Neuronal stem cell (in vitro differentiated cells): ENCODE measurements around the gene AP1B1.

Experiments
- DNase-seq: peaks from one replicate; pipeline ENCODE4 v3.0.0-alpha.2; 2013; ENCODE audit warnings: low spot score
- H2AFZ ChIP-seq: one replicate; pipeline ENCODE4 v1.6.1; 2013; ENCODE audit warnings: mild to moderate bottlenecking, low read length, inconsistent platforms
- H2AK5ac ChIP-seq: 2 replicates; pipeline ENCODE4 v1.6.1; 2013; ENCODE audit warnings: low read depth, mild to moderate bottlenecking, inconsistent platforms, low read length, moderate library complexity, mixed read lengths
- H2BK120ac ChIP-seq: 2 replicates; pipeline ENCODE4 v1.6.1; 2013; ENCODE audit warnings: low read depth, mild to moderate bottlenecking, inconsistent platforms, low read length, moderate library complexity, mixed read lengths
- H2BK12ac ChIP-seq: one replicate; pipeline ENCODE4 v1.6.1; 2013; ENCODE audit warnings: low read length, inconsistent platforms
- H2BK15ac ChIP-seq: 2 replicates; pipeline ENCODE4 v1.6.1; 2013; ENCODE audit warnings: mild to moderate bottlenecking, low read length, inconsistent platforms, mixed read lengths
- H2BK5ac ChIP-seq: one replicate; pipeline ENCODE4 v1.6.1; 2013; ENCODE audit warnings: inconsistent platforms, mild to moderate bottlenecking, low read length, moderate library complexity
- H3K14ac ChIP-seq: one replicate; pipeline ENCODE4 v1.6.1; 2013; ENCODE audit warnings: low read length, inconsistent platforms
- H3K18ac ChIP-seq: 2 replicates; pipeline ENCODE4 v1.6.1; 2013; ENCODE audit warnings: low read length, inconsistent platforms
- H3K23ac ChIP-seq: 2 replicates; pipeline ENCODE4 v1.6.1; 2013; ENCODE audit warnings: low read depth, mild to moderate bottlenecking, mixed read lengths, low read length, inconsistent platforms; ENCODE audit not compliant: poor library complexity
- H3K27ac ChIP-seq: replicated peaks from 3 replicates; pipeline ENCODE4 v1.5.1; 2013; ENCODE audit warnings: low read length, inconsistent platforms
- H3K27me3 ChIP-seq, 3 experiments: 2 replicates each; pipeline ENCODE4 v1.6.1; 2013; ENCODE audit warnings: low read length in 3 of 3, mild to moderate bottlenecking in 2 of 3, inconsistent platforms in 1 of 3, low read depth in 1 of 3, mixed read lengths in 1 of 3, moderate library complexity in 1 of 3; ENCODE audit not compliant: control insufficient read depth in 3 of 3, insufficient read depth in 3 of 3
- H3K36me3 ChIP-seq, 2 donors: replicated peaks in 1 of 2; 2 replicates each; pipeline ENCODE4 v1.6.1; 2013; ENCODE audit warnings: low read length in 2 of 2; ENCODE audit not compliant: control insufficient read depth in 2 of 2, insufficient read depth in 2 of 2
- H3K4ac ChIP-seq: 2 replicates; pipeline ENCODE4 v1.6.1; 2013; ENCODE audit warnings: inconsistent platforms, mild to moderate bottlenecking, low read length, moderate library complexity
- H3K4me1 ChIP-seq, 2 donors: 1 replicate in 1 of 2; 2 replicates in 1 of 2; pipeline ENCODE4 v1.6.1; 2013; ENCODE audit warnings: low read length in 2 of 2, low read depth in 1 of 2; ENCODE audit not compliant: control insufficient read depth in 2 of 2, insufficient read depth in 1 of 2
- H3K4me2 ChIP-seq: one replicate; pipeline ENCODE4 v1.6.1; 2013; ENCODE audit warnings: mild to moderate bottlenecking, low read length, inconsistent platforms; ENCODE audit not compliant: insufficient read depth, poor library complexity, severe bottlenecking
- H3K4me3 ChIP-seq, 2 donors: 2 replicates each; pipeline ENCODE4 v1.5.1; 2013; ENCODE audit warnings: low read length in 2 of 2, mild to moderate bottlenecking in 2 of 2, inconsistent platforms in 1 of 2, moderate library complexity in 1 of 2
- H3K79me1 ChIP-seq: one replicate; pipeline ENCODE4 v1.6.1; 2013; ENCODE audit warnings: low read depth, mild to moderate bottlenecking, inconsistent platforms, low read length, moderate library complexity
- H3K9ac ChIP-seq: one replicate; pipeline ENCODE4 v1.6.1; 2013; ENCODE audit warnings: mild to moderate bottlenecking, low read depth, low read length, inconsistent platforms; ENCODE audit not compliant: poor library complexity
- H3K9me3 ChIP-seq, 2 donors: replicated peaks in 1 of 2; 2 replicates each; pipeline versions ENCODE3 to v1.6.1; 2013; ENCODE audit warnings: low read length in 2 of 2, mild to moderate bottlenecking in 2 of 2, inconsistent platforms in 1 of 2, low read depth in 1 of 2, mixed read lengths in 1 of 2, moderate library complexity in 1 of 2; ENCODE audit not compliant: control insufficient read depth in 2 of 2, insufficient read depth in 1 of 2
- H4K8ac ChIP-seq: one replicate; pipeline ENCODE4 v1.6.1; 2013; ENCODE audit warnings: low read depth, mild to moderate bottlenecking, inconsistent platforms, low read length, moderate library complexity
- H4K91ac ChIP-seq: one replicate; pipeline ENCODE4 v1.6.1; 2013; ENCODE audit warnings: low read length, low read depth, mild to moderate bottlenecking, inconsistent platforms; ENCODE audit not compliant: poor library complexity
- WGBS, 2 donors: extraction: QIAGEN DNeasy Blood & Tissue Kit; methylation state at CpG; one replicate each; pipeline ENCODE4 v1.1.7; 2013; ENCODE audit warnings: missing lambda C conversion rate in 2 of 2, mixed read lengths in 1 of 2; ENCODE audit not compliant: insufficient read length in 2 of 2, insufficient replicate concordance in 1 of 2; ENCODE audit errors: extremely low coverage in 2 of 2; 5-methylcytosine and 5-hydroxymethylcytosine counted together

AP1B1 gene

DNA sequence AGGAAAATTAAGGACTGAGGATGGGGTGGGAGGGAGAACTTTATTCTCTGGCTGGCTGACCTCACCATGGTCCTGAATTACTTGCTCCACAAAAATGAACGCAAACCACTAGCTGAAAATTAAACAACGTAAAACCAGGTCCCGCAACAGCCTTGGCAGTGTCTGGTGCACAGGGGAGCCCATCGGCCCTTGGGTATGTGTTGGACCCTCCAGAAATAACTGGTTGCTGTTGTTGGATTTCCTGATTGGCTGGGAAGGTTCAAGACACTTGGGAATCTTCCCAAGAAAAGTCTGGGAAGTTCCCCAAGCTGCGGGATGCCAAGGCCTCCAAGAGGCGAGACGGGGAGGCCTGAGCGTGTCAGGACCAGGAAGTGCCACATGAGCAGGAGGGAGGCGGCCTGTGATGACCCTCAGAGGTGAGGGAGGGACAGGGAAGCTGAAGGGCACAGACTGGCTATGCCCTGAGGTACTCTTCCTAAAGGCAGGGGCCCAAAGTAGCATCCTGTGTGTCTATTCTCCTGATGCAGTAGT lies 62.5 kb downstream of the AP1B1 start:
- Histone ChIP-seq H3K14ac (no peak overlapping the region), H3K4me3 (no peak overlapping the region), H2BK15ac (no peak overlapping the region), H4K8ac (no peak overlapping the region), H3K27ac (no peak overlapping the region), H2BK120ac (no peak overlapping the region), H3K23ac (no peak overlapping the region), H3K79me1 (no peaks in the 10 kb centered on the region), H3K4me1 (peaks cover 2 to 3% of the 10 kb centered on the region in 2 donors), H3K9me3 (no peaks in the 10 kb centered on the region), H3K27me3 (no peaks in the 10 kb centered on the region), H2BK12ac (no peak overlapping the region), H3K9ac (no peak overlapping the region), H4K91ac (no peak overlapping the region), H3K4me2 (no peak overlapping the region), H3K18ac (no peak overlapping the region), H2AFZ (no peak overlapping the region), H3K4ac (peak overlapping the region; percentile 56), H2AK5ac (no peak overlapping the region), H2BK5ac (no peak overlapping the region), H3K36me3 (peaks cover 9 to 44% of the 10 kb centered on the region in 2 donors)
- whole genome bisulfite sequencing, 2 donors, result no CpG with 5 or more reads among the region's 9 CpGs
- DNase-seq, result no peak

- no peak for DNase-seq
- no peaks in the 10 kb centered on the region for H3K79me1 ChIP-seq
- H3K36me3 ChIP-seq, result peaks cover 9 to 39% of the 10 kb centered on the region in 2 donors
- no peak overlapping the region for H2AFZ ChIP-seq
- no CpG with 5 or more reads among the region's 8 CpGs for WGBS, 2 donors
- H2AK5ac ChIP-seq, result no peak overlapping the region
- H2BK5ac ChIP-seq, result no peak overlapping the region
- H3K4me1 ChIP-seq, result no peaks in the 10 kb centered on the region
- no peak overlapping the region for H3K23ac ChIP-seq
- H2BK12ac ChIP-seq, result no peak overlapping the region
- no peak overlapping the region for H3K27ac ChIP-seq
- no peak overlapping the region for H3K4me3 ChIP-seq
- no peak overlapping the region for H3K4me2 ChIP-seq
- H2BK120ac ChIP-seq, result no peak overlapping the region
- H2BK15ac ChIP-seq, result no peak overlapping the region
- H4K91ac ChIP-seq, result no peak overlapping the region
- H3K4ac ChIP-seq, result no peak overlapping the region
- no peak overlapping the region for H3K9ac ChIP-seq
- no peak overlapping the region for H4K8ac ChIP-seq
- H3K14ac ChIP-seq, result no peak overlapping the region
- no peaks in the 10 kb centered on the region for H3K9me3 ChIP-seq
- H3K27me3 ChIP-seq, result no peaks in the 10 kb centered on the region
- H3K18ac ChIP-seq, result no peak overlapping the region
These were observed 63.0 kb downstream of the AP1B1 start for GRCh38 chr22:29325356-29325755.

DNA sequence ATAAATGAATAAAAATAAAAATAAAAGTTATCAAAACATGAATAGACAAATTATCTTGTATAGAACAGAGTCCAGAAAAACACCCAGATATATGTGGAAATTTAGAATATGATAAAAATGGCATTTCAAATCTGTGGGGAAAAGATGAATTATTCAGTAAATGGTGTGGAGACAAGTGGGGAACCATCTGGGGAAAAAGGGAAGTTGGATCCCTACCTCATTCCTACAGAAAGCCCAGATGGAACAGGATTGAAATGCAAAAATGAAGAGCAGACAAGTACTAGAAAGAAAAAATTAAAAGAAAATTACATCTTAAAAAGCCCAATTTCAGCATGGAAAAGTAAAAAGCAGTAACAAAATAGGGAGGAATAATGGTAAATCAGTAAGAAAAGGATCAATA lies 64.7 kb downstream of the AP1B1 start:
- no peak overlapping the region for H3K14ac ChIP-seq
- no peaks in the 10 kb centered on the region for H3K79me1 ChIP-seq
- H3K23ac ChIP-seq, result no peak overlapping the region
- no peak for DNase-seq
- no peaks in the 10 kb centered on the region for H3K4me1 ChIP-seq
- no peak overlapping the region for H3K18ac ChIP-seq
- H3K9me3 ChIP-seq, result no peaks in the 10 kb centered on the region
- no peak overlapping the region for H2BK5ac ChIP-seq
- H3K4me2 ChIP-seq, result no peak overlapping the region
- no peak overlapping the region for H2BK15ac ChIP-seq
- no peak overlapping the region for H2AFZ ChIP-seq
- H2AK5ac ChIP-seq, result no peak overlapping the region
- no peak overlapping the region for H3K4me3 ChIP-seq
- no peak overlapping the region for H3K4ac ChIP-seq
- no peak overlapping the region for H2BK120ac ChIP-seq
- no peak overlapping the region for H4K8ac ChIP-seq
- H3K27ac ChIP-seq, result no peak overlapping the region
- no peak overlapping the region for H2BK12ac ChIP-seq
- no peaks in the 10 kb centered on the region for H3K27me3 ChIP-seq
- no peak overlapping the region for H3K9ac ChIP-seq
- peaks cover 2 to 24% of the 10 kb centered on the region in 2 donors for H3K36me3 ChIP-seq
- no peak overlapping the region for H4K91ac ChIP-seq

DNA sequence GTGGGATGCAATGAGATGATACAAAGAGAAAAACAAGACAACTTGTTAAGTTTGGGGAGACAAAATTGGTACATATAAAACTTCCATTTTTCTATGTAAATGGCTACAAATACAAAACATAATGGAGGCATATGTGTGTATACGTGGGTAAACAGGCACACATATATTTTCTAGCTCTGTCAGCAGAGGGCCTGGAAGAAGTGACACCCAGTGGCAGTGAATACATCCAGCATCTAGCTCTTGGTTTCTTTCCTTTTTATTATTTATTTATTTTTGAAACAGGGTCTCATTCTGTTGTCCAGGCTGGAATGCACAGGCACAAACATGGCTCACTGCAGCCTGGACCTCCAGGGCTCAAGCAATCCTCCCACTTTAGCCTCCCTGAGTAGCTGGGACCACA lies 67.8 kb downstream of the AP1B1 start:
- Histone ChIP-seq H3K4me2 (no peak overlapping the region), H3K4me1 (no peaks in the 10 kb centered on the region), H3K36me3 (no peaks in the 10 kb centered on the region), H3K9ac (no peak overlapping the region), H3K4ac (no peak overlapping the region), H3K23ac (no peak overlapping the region), H2BK12ac (no peak overlapping the region), H2AFZ (no peak overlapping the region), H2BK5ac (no peak overlapping the region), H3K14ac (no peak overlapping the region), H3K27ac (no peak overlapping the region), H3K9me3 (peaks cover 0 to 5% of the 10 kb centered on the region in 2 donors), H3K79me1 (no peaks in the 10 kb centered on the region), H2AK5ac (no peak overlapping the region), H4K91ac (no peak overlapping the region), H3K4me3 (no peak overlapping the region), H2BK15ac (no peak overlapping the region), H3K18ac (no peak overlapping the region), H3K27me3 (peaks cover 8 to 13% (median 13%) of the 10 kb centered on the region in 3 experiments), H2BK120ac (no peak overlapping the region), H4K8ac (no peak overlapping the region)
- DNase-seq, result no peak
- no CpG with 5 or more reads among the region's 1 CpG for WGBS, 2 donors
